Measurements from ENCODE around the gene WRNIP1.
A peak's percentile ranks its signal among the peaks of the same experiment; 100 is the strongest.

The WRNIP1 gene

GRCh38 chr6:2765166-2765895 is at the start of gene WRNIP1:
TSS of gene WRNIP1 (plus strand) at chr6:2765393. CDS start at chr6:2765623, 230 bp downstream.
- TF ChIP-seq, protein P1, sequence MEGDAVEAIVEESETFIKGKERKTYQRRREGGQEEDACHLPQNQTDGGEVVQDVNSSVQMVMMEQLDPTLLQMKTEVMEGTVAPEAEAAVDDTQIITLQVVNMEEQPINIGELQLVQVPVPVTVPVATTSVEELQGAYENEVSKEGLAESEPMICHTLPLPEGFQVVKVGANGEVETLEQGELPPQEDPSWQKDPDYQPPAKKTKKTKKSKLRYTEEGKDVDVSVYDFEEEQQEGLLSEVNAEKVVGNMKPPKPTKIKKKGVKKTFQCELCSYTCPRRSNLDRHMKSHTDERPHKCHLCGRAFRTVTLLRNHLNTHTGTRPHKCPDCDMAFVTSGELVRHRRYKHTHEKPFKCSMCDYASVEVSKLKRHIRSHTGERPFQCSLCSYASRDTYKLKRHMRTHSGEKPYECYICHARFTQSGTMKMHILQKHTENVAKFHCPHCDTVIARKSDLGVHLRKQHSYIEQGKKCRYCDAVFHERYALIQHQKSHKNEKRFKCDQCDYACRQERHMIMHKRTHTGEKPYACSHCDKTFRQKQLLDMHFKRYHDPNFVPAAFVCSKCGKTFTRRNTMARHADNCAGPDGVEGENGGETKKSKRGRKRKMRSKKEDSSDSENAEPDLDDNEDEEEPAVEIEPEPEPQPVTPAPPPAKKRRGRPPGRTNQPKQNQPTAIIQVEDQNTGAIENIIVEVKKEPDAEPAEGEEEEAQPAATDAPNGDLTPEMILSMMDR (IDR thresholded peaks at IDR 0.05; ENCODE audit: extremely low read depth, missing control alignments), result peak; percentile 80
- DNase-seq (ENCODE audit: low spot score), result peak; percentile 98

DNA sequence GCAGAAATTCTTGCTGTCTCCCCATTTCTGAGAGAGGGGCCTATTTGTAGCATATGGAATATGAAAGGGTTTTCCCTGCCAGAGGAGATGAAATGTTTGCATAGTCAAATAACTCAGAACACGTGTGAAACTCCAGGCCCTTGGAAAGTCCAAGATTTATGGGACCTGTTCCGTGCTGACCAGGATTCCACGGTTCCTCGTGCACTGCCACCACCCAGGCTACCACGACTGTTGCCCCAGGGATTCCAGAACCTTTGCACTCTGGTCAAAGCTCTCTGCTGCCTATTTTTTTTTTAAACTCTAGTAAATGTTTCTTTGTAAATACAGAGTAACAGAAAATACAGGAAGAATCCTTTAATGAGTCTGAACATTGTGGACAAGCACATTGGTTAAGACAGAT is 49.5 kb upstream of the WRNIP1 start:
- DNase-seq (ENCODE audit: low spot score), result no peak
- TF ChIP-seq, protein P1 (IDR thresholded peaks at IDR 0.05; ENCODE audit: extremely low read depth, missing control alignments), result no peak

DNA sequence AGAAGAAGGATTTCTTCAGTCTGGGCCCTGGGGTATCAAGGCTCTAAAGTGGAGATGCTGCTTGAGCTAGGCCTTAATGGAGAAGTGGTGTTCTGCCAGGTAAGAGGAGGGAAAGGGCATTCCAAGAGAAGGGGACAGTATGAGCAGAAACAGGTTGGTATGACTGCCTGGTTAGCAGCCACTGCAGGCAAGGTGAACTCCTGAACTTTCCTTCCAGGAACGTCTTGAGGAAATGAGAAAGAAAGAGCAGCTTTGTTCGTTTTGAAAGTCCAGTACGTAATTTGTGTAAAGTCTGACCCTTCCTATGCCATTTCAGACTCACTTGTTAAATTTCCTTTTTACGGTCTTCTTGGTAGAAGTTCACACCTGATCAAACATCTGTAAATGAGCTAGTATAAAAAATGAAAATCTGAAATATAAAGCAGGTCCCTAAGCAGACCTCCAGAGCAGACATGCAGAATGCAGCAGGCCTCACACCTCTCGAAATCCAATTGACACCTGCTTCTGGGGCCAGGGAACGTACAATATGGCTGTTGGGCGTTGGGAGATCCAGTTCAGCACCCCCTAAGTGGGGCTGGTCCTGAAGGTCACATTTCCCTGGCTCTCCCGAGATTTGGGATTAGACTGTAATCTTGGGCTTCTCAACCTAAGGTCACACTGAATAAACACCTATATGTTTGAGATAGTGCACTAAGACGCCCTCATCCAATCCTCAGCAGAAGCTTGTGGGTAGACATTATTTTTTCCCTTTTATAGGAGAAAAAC is 48.1 kb upstream of the WRNIP1 start:
- DNase-seq (ENCODE audit: low spot score), result no peak
- TF ChIP-seq, protein P1 (IDR thresholded peaks at IDR 0.05; ENCODE audit: extremely low read depth, missing control alignments), result no peak

GRCh38 chr6:2718334-2719092 is 46.7 kb upstream of the WRNIP1 start:
- no peak for DNase-seq (ENCODE audit: low spot score)
- TF ChIP-seq, protein P1 (IDR thresholded peaks at IDR 0.05; ENCODE audit: extremely low read depth, missing control alignments), result no peak

GRCh38 chr6:2719093-2719455 is 46.1 kb upstream of the WRNIP1 start:
- DNase-seq (ENCODE audit: low spot score), result no peak

DNA sequence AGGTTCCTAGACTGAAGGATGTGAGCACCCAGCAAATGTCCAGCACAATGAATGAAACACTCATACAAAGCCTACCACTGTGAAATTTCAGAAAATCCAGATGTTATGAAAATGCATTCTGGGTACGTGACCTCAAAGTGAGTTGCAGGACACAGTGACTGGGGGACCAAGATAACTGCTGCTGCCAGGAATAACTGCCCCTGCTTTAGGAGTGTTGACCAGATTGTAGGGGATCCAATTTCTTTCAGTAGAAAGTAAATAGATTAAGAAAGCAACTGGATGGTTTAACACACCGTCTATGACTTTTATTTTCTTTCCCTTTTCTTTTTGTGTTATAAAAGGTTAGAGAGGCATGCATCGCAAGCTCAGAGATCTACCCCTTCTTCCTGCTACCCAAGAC is 44.0 kb upstream of the WRNIP1 start:
- TF ChIP-seq, protein P1 (IDR thresholded peaks at IDR 0.05; ENCODE audit: extremely low read depth, missing control alignments), result no peak
- no peak for DNase-seq (ENCODE audit: low spot score)

More at GRCh38 chr6:2719093-2719455, 46.1 kb upstream of the WRNIP1 start:
- TF ChIP-seq, protein P1 (IDR thresholded peaks at IDR 0.05; ENCODE audit: extremely low read depth, missing control alignments), result no peak

All from GM20000 (cell line).